Stimulated activated CD8-positive, alpha-beta memory T cell treated with anti-CD3 and anti-CD28 coated beads, Interleukin-7, amount 100 ng/mL, for 4 hours (primary cell): ENCODE data around the gene ADARB2.

Experiments
- DNase-seq, 2 donors: peaks; one replicate each; pipeline ENCODE4 v3.0.0-alpha.2; 2020; ENCODE audit warnings: low read depth in 2 of 2

The ADARB2 gene

GRCh38 chr10:1594372-1595241 lies 142.7 kb downstream of the ADARB2 start:
- DNase-seq = no peak

- no peak for DNase-seq
These were observed 145.6 kb downstream of the ADARB2 start for GRCh38 chr10:1591742-1592141.

GRCh38 chr10:1591045-1591444 lies 146.3 kb downstream of the ADARB2 start:
- DNase-seq = no peak

- DNase-seq = no peak
These were observed 148.1 kb downstream of the ADARB2 start for GRCh38 chr10:1589257-1589656.

GRCh38 chr10:1582739-1583138 lies 154.6 kb downstream of the ADARB2 start:
- DNase-seq = no peak

- DNase-seq = no peak
These were observed 156.1 kb downstream of the ADARB2 start for GRCh38 chr10:1581189-1581588.

GRCh38 chr10:1579671-1580070 lies 157.7 kb downstream of the ADARB2 start:
- DNase-seq = no peak

GRCh38 chr10:1579141-1579491 lies 158.2 kb downstream of the ADARB2 start:
- DNase-seq = no peak

GRCh38 chr10:1578392-1579140 lies 158.8 kb downstream of the ADARB2 start:
- DNase-seq = no peak

GRCh38 chr10:1577945-1578344 lies 159.4 kb downstream of the ADARB2 start:
- DNase-seq = no peak

- DNase-seq = no peak
These were observed 160.0 kb downstream of the ADARB2 start for GRCh38 chr10:1577373-1577770.

GRCh38 chr10:1576467-1577372 lies 160.6 kb downstream of the ADARB2 start:
- DNase-seq = no peak

GRCh38 chr10:1575481-1576244 lies 161.7 kb downstream of the ADARB2 start:
- no peak for DNase-seq

GRCh38 chr10:1574719-1575118 lies 162.6 kb downstream of the ADARB2 start:
- no peak for DNase-seq

GRCh38 chr10:1573981-1574380 lies 163.3 kb downstream of the ADARB2 start:
- no peak for DNase-seq

GRCh38 chr10:1573334-1573969 lies 163.9 kb downstream of the ADARB2 start:
- DNase-seq = no peak

GRCh38 chr10:1572519-1573333 lies 164.6 kb downstream of the ADARB2 start:
- DNase-seq = no peak

GRCh38 chr10:1571587-1572237 lies 165.6 kb downstream of the ADARB2 start:
- no peak for DNase-seq

- DNase-seq = no peak
These were observed 166.8 kb downstream of the ADARB2 start for GRCh38 chr10:1570416-1571051.
